ENCODE results near the gene B9D2.
A peak's percentile ranks its signal among the peaks of the same experiment; 100 is the strongest.

The B9D2 gene

GRCh38 chr19:41401483-41401882 lies 37.5 kb upstream of the B9D2 start:
- Histone ChIP-seq H3K79me1 (replicated peaks; ENCODE audit: low read length, poor library complexity, severe bottlenecking) (peaks cover 25% of the 10 kb centered on the region), H3K4ac (ENCODE audit: low read depth in 1 of 2, low read length in 2 of 2) (no peak overlapping the region), H2AFZ (ENCODE audit: low read depth, low read length) (no peak overlapping the region), H2BK120ac (ENCODE audit: low read depth, low read length) (no peak overlapping the region), H3K9me3 (ENCODE audit: control insufficient read depth, low read length) (no peaks in the 10 kb centered on the region), H3K18ac (ENCODE audit: low read depth in 1 of 2, low read length in 2 of 2) (no peak overlapping the region), H3K4me2 (ENCODE audit: low read length, poor library complexity, severe bottlenecking) (no peak overlapping the region), H3K14ac (ENCODE audit: low read length in 2 of 2) (no peak overlapping the region), H2BK12ac (ENCODE audit: low read length in 2 of 2) (no peak overlapping the region), H3K27ac (ENCODE audit: low read length, poor library complexity, severe bottlenecking) (no peak overlapping the region), H3K9ac (ENCODE audit: low read length) (no peak overlapping the region), H2BK15ac (ENCODE audit: low read depth, poor library complexity, severe bottlenecking) (no peak overlapping the region), H2BK5ac (ENCODE audit: low read depth, low read length, poor library complexity, severe bottlenecking) (no peak overlapping the region), H3K36me3 (ENCODE audit: control insufficient read depth in 1 of 2, insufficient read depth in 2 of 2, low read depth in 1 of 2, low read length in 2 of 2) (peaks cover 6 to 9% of the 10 kb centered on the region in 2 experiments), H4K91ac (ENCODE audit: low read length) (no peak overlapping the region), H2AK5ac (ENCODE audit: low read length, severe bottlenecking) (no peak overlapping the region), H3K4me1 (ENCODE audit: control insufficient read depth, insufficient read depth, low read depth, low read length) (peaks cover 5% of the 10 kb centered on the region), H3K4me3 (ENCODE audit: insufficient read depth in 1 of 2, low read depth in 1 of 2, low read length in 2 of 2) (no peak overlapping the region), H4K8ac (ENCODE audit: low read length) (no peak overlapping the region), H3K23ac (ENCODE audit: low read length in 2 of 2) (no peak overlapping the region), H3K27me3 (ENCODE audit: control insufficient read depth in 1 of 2, insufficient read depth in 1 of 2, low read length in 2 of 2) (no peaks in the 10 kb centered on the region)
- no peak for DNase-seq
- 58% methylated on average over 3 of the region's 4 CpGs for WGBS

DNA sequence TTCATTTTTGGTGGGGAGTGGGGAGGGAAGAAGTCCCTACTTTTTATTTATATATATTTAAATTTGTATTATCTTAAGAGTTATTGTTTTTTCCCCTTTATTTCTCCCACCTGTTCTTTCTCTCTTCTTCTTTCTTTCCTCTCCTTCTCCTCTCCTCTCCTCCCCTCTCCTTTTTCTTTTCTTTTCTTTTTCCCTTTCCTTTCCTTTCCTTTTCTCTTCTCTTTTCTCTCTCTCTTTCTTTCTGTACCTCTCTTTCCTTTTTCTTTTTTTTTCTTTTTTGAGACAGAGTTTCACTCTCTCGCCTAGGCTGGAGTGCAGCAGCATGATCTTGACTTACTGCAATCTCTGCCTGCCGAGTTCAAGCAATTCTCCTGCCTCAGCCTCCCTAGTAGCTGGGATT lies 35.6 kb upstream of the B9D2 start:
- Histone ChIP-seq H3K4ac (ENCODE audit: low read depth in 1 of 2, low read length in 2 of 2) (no peak overlapping the region), H2AFZ (ENCODE audit: low read depth, low read length) (no peak overlapping the region), H3K4me1 (ENCODE audit: control insufficient read depth, insufficient read depth, low read depth, low read length) (peaks cover 5% of the 10 kb centered on the region), H2BK120ac (ENCODE audit: low read depth, low read length) (no peak overlapping the region), H3K79me1 (replicated peaks; ENCODE audit: low read length, poor library complexity, severe bottlenecking) (peaks cover 32% of the 10 kb centered on the region), H3K4me3 (ENCODE audit: insufficient read depth in 1 of 2, low read depth in 1 of 2, low read length in 2 of 2) (no peak overlapping the region), H3K18ac (ENCODE audit: low read depth in 1 of 2, low read length in 2 of 2) (no peak overlapping the region), H3K9me3 (ENCODE audit: control insufficient read depth, low read length) (no peaks in the 10 kb centered on the region), H3K9ac (ENCODE audit: low read length) (no peak overlapping the region), H4K91ac (ENCODE audit: low read length) (no peak overlapping the region), H3K27me3 (ENCODE audit: control insufficient read depth in 1 of 2, insufficient read depth in 1 of 2, low read length in 2 of 2) (no peaks in the 10 kb centered on the region), H4K8ac (ENCODE audit: low read length) (no peak overlapping the region), H3K36me3 (ENCODE audit: control insufficient read depth in 1 of 2, insufficient read depth in 2 of 2, low read depth in 1 of 2, low read length in 2 of 2) (peaks cover 6 to 9% of the 10 kb centered on the region in 2 experiments), H2BK5ac (ENCODE audit: low read depth, low read length, poor library complexity, severe bottlenecking) (no peak overlapping the region), H2AK5ac (ENCODE audit: low read length, severe bottlenecking) (no peak overlapping the region), H3K4me2 (ENCODE audit: low read length, poor library complexity, severe bottlenecking) (no peak overlapping the region), H3K23ac (ENCODE audit: low read length in 2 of 2) (no peak overlapping the region), H3K27ac (ENCODE audit: low read length, poor library complexity, severe bottlenecking) (no peak overlapping the region), H2BK12ac (ENCODE audit: low read length in 2 of 2) (no peak overlapping the region), H2BK15ac (ENCODE audit: low read depth, poor library complexity, severe bottlenecking) (no peak overlapping the region), H3K14ac (ENCODE audit: low read length in 2 of 2) (no peak overlapping the region)
- 92% methylated on average over 2 of the region's 2 CpGs for WGBS
- no peak for DNase-seq

DNA sequence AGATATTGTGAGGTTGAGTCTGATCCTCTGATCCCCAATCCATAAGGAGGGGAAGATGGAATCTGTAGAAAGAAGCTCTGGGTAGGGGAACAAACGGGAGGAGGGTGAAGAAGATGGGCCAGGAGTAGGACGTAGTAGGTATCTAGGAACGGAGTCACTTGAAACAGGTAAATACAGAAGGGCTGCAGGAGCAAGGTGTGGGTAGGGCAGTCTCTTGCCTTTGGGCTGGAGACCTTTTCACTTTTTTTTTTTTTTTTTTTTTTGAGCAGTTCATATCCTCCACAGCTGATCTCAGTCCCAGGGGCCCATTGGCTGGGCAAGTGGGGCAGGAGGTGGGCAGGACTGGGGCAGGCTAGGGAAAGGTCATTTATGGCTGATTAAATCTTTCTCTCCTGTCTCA lies 35.1 kb upstream of the B9D2 start:
- H3K14ac ChIP-seq (ENCODE audit: low read length in 2 of 2) = no peak overlapping the region
- H2BK5ac ChIP-seq (ENCODE audit: low read depth, low read length, poor library complexity, severe bottlenecking) = no peak overlapping the region
- no peak overlapping the region for H3K27ac ChIP-seq (ENCODE audit: low read length, poor library complexity, severe bottlenecking)
- no peak overlapping the region for H3K4me2 ChIP-seq (ENCODE audit: low read length, poor library complexity, severe bottlenecking)
- H4K8ac ChIP-seq (ENCODE audit: low read length) = no peak overlapping the region
- no peak overlapping the region for H3K4ac ChIP-seq (ENCODE audit: low read depth in 1 of 2, low read length in 2 of 2)
- peak overlapping the region; percentile 98 for H3K9ac ChIP-seq (ENCODE audit: low read length)
- H3K27me3 ChIP-seq (ENCODE audit: control insufficient read depth in 1 of 2, insufficient read depth in 1 of 2, low read length in 2 of 2) = no peaks in the 10 kb centered on the region
- H2AFZ ChIP-seq (ENCODE audit: low read depth, low read length) = no peak overlapping the region
- H3K4me3 ChIP-seq (ENCODE audit: insufficient read depth in 1 of 2, low read depth in 1 of 2, low read length in 2 of 2) = peak overlapping the region in 1 of 2 experiments; percentile 98
- H3K36me3 ChIP-seq (ENCODE audit: control insufficient read depth in 1 of 2, insufficient read depth in 2 of 2, low read depth in 1 of 2, low read length in 2 of 2) = peaks cover 6 to 9% of the 10 kb centered on the region in 2 experiments
- WGBS = 78% methylated on average over 3 of the region's 3 CpGs
- H3K18ac ChIP-seq (ENCODE audit: low read depth in 1 of 2, low read length in 2 of 2) = no peak overlapping the region
- H3K9me3 ChIP-seq (ENCODE audit: control insufficient read depth, low read length) = no peaks in the 10 kb centered on the region
- peaks cover 5% of the 10 kb centered on the region for H3K4me1 ChIP-seq (ENCODE audit: control insufficient read depth, insufficient read depth, low read depth, low read length)
- H2BK15ac ChIP-seq (ENCODE audit: low read depth, poor library complexity, severe bottlenecking) = no peak overlapping the region
- no peak for DNase-seq
- no peak overlapping the region for H3K23ac ChIP-seq (ENCODE audit: low read length in 2 of 2)
- no peak overlapping the region for H2BK120ac ChIP-seq (ENCODE audit: low read depth, low read length)
- no peak overlapping the region for H2BK12ac ChIP-seq (ENCODE audit: low read length in 2 of 2)
- peaks cover 32% of the 10 kb centered on the region for H3K79me1 ChIP-seq (replicated peaks; ENCODE audit: low read length, poor library complexity, severe bottlenecking)
- H4K91ac ChIP-seq (ENCODE audit: low read length) = no peak overlapping the region
- no peak overlapping the region for H2AK5ac ChIP-seq (ENCODE audit: low read length, severe bottlenecking)

- 76% methylated on average over 2 of the region's 3 CpGs for WGBS
- H3K4me3 ChIP-seq (ENCODE audit: insufficient read depth in 1 of 2, low read depth in 1 of 2, low read length in 2 of 2) = peak overlapping the region in 1 of 2 experiments; percentile 98
- H3K36me3 ChIP-seq (ENCODE audit: control insufficient read depth in 1 of 2, insufficient read depth in 2 of 2, low read depth in 1 of 2, low read length in 2 of 2) = peaks cover 5 to 8% of the 10 kb centered on the region in 2 experiments
- no peak overlapping the region for H4K91ac ChIP-seq (ENCODE audit: low read length)
- no peak overlapping the region for H3K4ac ChIP-seq (ENCODE audit: low read depth in 1 of 2, low read length in 2 of 2)
- H3K14ac ChIP-seq (ENCODE audit: low read length in 2 of 2) = no peak overlapping the region
- H3K79me1 ChIP-seq (replicated peaks; ENCODE audit: low read length, poor library complexity, severe bottlenecking) = peaks cover 32% of the 10 kb centered on the region
- peak overlapping the region; percentile 98 for H3K9ac ChIP-seq (ENCODE audit: low read length)
- H3K27ac ChIP-seq (ENCODE audit: low read length, poor library complexity, severe bottlenecking) = no peak overlapping the region
- no peaks in the 10 kb centered on the region for H3K27me3 ChIP-seq (ENCODE audit: control insufficient read depth in 1 of 2, insufficient read depth in 1 of 2, low read length in 2 of 2)
- no peak overlapping the region for H2BK120ac ChIP-seq (ENCODE audit: low read depth, low read length)
- no peak overlapping the region for H2BK12ac ChIP-seq (ENCODE audit: low read length in 2 of 2)
- no peaks in the 10 kb centered on the region for H3K9me3 ChIP-seq (ENCODE audit: control insufficient read depth, low read length)
- H2BK15ac ChIP-seq (ENCODE audit: low read depth, poor library complexity, severe bottlenecking) = no peak overlapping the region
- no peak overlapping the region for H3K23ac ChIP-seq (ENCODE audit: low read length in 2 of 2)
- no peak overlapping the region for H2AK5ac ChIP-seq (ENCODE audit: low read length, severe bottlenecking)
- no peak for DNase-seq
- no peak overlapping the region for H3K18ac ChIP-seq (ENCODE audit: low read depth in 1 of 2, low read length in 2 of 2)
- H2BK5ac ChIP-seq (ENCODE audit: low read depth, low read length, poor library complexity, severe bottlenecking) = no peak overlapping the region
- H4K8ac ChIP-seq (ENCODE audit: low read length) = no peak overlapping the region
- H3K4me2 ChIP-seq (ENCODE audit: low read length, poor library complexity, severe bottlenecking) = peak overlapping the region; percentile 93
- H2AFZ ChIP-seq (ENCODE audit: low read depth, low read length) = no peak overlapping the region
- H3K4me1 ChIP-seq (ENCODE audit: control insufficient read depth, insufficient read depth, low read depth, low read length) = peaks cover 5% of the 10 kb centered on the region
These were observed 34.6 kb upstream of the B9D2 start for GRCh38 chr19:41398598-41398997.
